ENCODE results near the gene C7orf25. TPM values are rescaled to one million over a fixed set of nuclear protein-coding genes. Genes with fewer than 3 reads are reported as not detected.

The C7orf25 gene
- total RNA-seq, 1 experiment from 2014 or later = 3.2 TPM

- CTCF ChIA-PET = no interaction called here
- H3K9me2 ChIP-seq (replicated peaks; ENCODE audit: low read length) = no peaks in the 10 kb centered on the region
- ATAC-seq = no peak
- no peaks in the 10 kb centered on the region for H3F3A ChIP-seq (ENCODE audit: low read length, unreplicated experiment)
- no peak overlapping the region for H2AFZ ChIP-seq (ENCODE audit: low read length)
- H3K27me3 ChIP-seq (ENCODE audit: low read length) = no peaks in the 10 kb centered on the region
- peaks cover 32% of the 10 kb centered on the region for H4K20me1 ChIP-seq (ENCODE audit: low read length)
- no peak overlapping the region for H3K27ac ChIP-seq (ENCODE audit: low read length)
- H3K9ac ChIP-seq (ENCODE audit: low read length) = no peak overlapping the region
- intact Hi-C loops (cut with micrococcal nuclease) = no loop called here
- POLR2A ChIA-PET (ENCODE audit: unreplicated experiment) = no interaction called here
- H3K4me2 ChIP-seq (ENCODE audit: low read length) = peak overlapping the region; percentile 85
- no peaks in the 10 kb centered on the region for H3K9me3 ChIP-seq (ENCODE audit: low read length)
- peaks cover 33% of the 10 kb centered on the region for H3K36me3 ChIP-seq (ENCODE audit: low read depth, low read length)
- H3K4me3 ChIP-seq (ENCODE audit: low read length) = peak overlapping the region; percentile 96; the same call in 1 of the 2 replicates
- TF ChIP-seq EZH2phosphoT487 (IDR thresholded peaks at IDR 0.05; ENCODE audit: borderline replicate concordance, low read length) (no peak), CTCF (conservative IDR thresholded peaks at IDR 0.05; ENCODE audit: low read depth, low read length) (no peak), EZH2 (IDR thresholded peaks at IDR 0.05; ENCODE audit: low read length, unreplicated experiment) (no peak)
- BruUV-seq (replicated peaks) = no TSS peak
- H3K4me1 ChIP-seq (ENCODE audit: insufficient read depth, low read length) = peaks cover 15% of the 10 kb centered on the region
- H3K79me2 ChIP-seq (ENCODE audit: low read length) = peaks cover 78% of the 10 kb centered on the region
- DNase-seq = no peak
These were observed 16.9 kb upstream of the C7orf25 start for GRCh38 chr7:42928754-42929153.

- Histone ChIP-seq H3K4me1 (ENCODE audit: insufficient read depth, low read length) (peaks cover 11% of the 10 kb centered on the region), H3K9ac (ENCODE audit: low read length) (no peak overlapping the region), H3K9me2 (replicated peaks; ENCODE audit: low read length) (no peaks in the 10 kb centered on the region), H3K4me2 (ENCODE audit: low read length) (no peak overlapping the region), H3K27ac (ENCODE audit: low read length) (no peak overlapping the region), H3K9me3 (ENCODE audit: low read length) (no peaks in the 10 kb centered on the region), H2AFZ (ENCODE audit: low read length) (no peak overlapping the region), H3F3A (ENCODE audit: low read length, unreplicated experiment) (no peaks in the 10 kb centered on the region), H4K20me1 (ENCODE audit: low read length) (peaks cover 32% of the 10 kb centered on the region), H3K79me2 (ENCODE audit: low read length) (peaks cover 54% of the 10 kb centered on the region), H3K27me3 (ENCODE audit: low read length) (no peaks in the 10 kb centered on the region), H3K36me3 (ENCODE audit: low read depth, low read length) (peaks cover 58% of the 10 kb centered on the region), H3K4me3 (ENCODE audit: low read length) (no peak overlapping the region)
- CTCF ChIA-PET = no interaction called here
- no peak for ATAC-seq
- no peak for TF ChIP-seq EZH2 (IDR thresholded peaks at IDR 0.05; ENCODE audit: low read length, unreplicated experiment)
- TF ChIP-seq EZH2phosphoT487 (IDR thresholded peaks at IDR 0.05; ENCODE audit: borderline replicate concordance, low read length) = no peak
- TF ChIP-seq CTCF (conservative IDR thresholded peaks at IDR 0.05; ENCODE audit: low read depth, low read length) = no peak
- intact Hi-C loops (cut with micrococcal nuclease) = no loop called here
- BruUV-seq (replicated peaks) = no TSS peak
- DNase-seq = no peak
- POLR2A ChIA-PET (ENCODE audit: unreplicated experiment) = no interaction called here
These were observed 14.3 kb upstream of the C7orf25 start for GRCh38 chr7:42926204-42926603.

- ATAC-seq = no peak
- no peak overlapping the region for H3K27ac ChIP-seq (ENCODE audit: low read length)
- no peak overlapping the region for H2AFZ ChIP-seq (ENCODE audit: low read length)
- H3K36me3 ChIP-seq (ENCODE audit: low read depth, low read length) = peaks cover 63% of the 10 kb centered on the region
- peaks cover 27% of the 10 kb centered on the region for H4K20me1 ChIP-seq (ENCODE audit: low read length)
- no peaks in the 10 kb centered on the region for H3K27me3 ChIP-seq (ENCODE audit: low read length)
- TF ChIP-seq EZH2 (IDR thresholded peaks at IDR 0.05; ENCODE audit: low read length, unreplicated experiment) = no peak
- no peak for TF ChIP-seq EZH2phosphoT487 (IDR thresholded peaks at IDR 0.05; ENCODE audit: borderline replicate concordance, low read length)
- no peak for TF ChIP-seq CTCF (conservative IDR thresholded peaks at IDR 0.05; ENCODE audit: low read depth, low read length)
- H3K9ac ChIP-seq (ENCODE audit: low read length) = no peak overlapping the region
- no peak for DNase-seq
- no peaks in the 10 kb centered on the region for H3K9me3 ChIP-seq (ENCODE audit: low read length)
- H3K4me3 ChIP-seq (ENCODE audit: low read length) = no peak overlapping the region
- H3K4me2 ChIP-seq (ENCODE audit: low read length) = no peak overlapping the region
- ChIA-PET CTCF (no interaction called here), POLR2A (ENCODE audit: unreplicated experiment) (no interaction called here)
- BruUV-seq (replicated peaks) = no TSS peak
- H3K79me2 ChIP-seq (ENCODE audit: low read length) = peaks cover 49% of the 10 kb centered on the region
- H3K4me1 ChIP-seq (ENCODE audit: insufficient read depth, low read length) = peaks cover 11% of the 10 kb centered on the region
- intact Hi-C loops (cut with micrococcal nuclease) = no loop called here
- no peaks in the 10 kb centered on the region for H3F3A ChIP-seq (ENCODE audit: low read length, unreplicated experiment)
- no peaks in the 10 kb centered on the region for H3K9me2 ChIP-seq (replicated peaks; ENCODE audit: low read length)
These were observed 13.8 kb upstream of the C7orf25 start for GRCh38 chr7:42925630-42926029.

All from PC-3 (cell line).